CD4-positive, alpha-beta T cell treated with Interferon gamma for 1 hour (primary cell): ENCODE measurements around the gene PLXNA2.

ENCODE experiments used
- DNase-seq: peaks from one replicate; pipeline ENCODE4 v3.0.0-alpha.2; 2020

PLXNA2 gene

GRCh38 chr1:208240662-208241355 is 3.4 kb downstream of the PLXNA2 start:
- DNase-seq: no peak

- no peak for DNase-seq
These were observed 4.5 kb downstream of the PLXNA2 start for GRCh38 chr1:208239473-208240381.

DNA sequence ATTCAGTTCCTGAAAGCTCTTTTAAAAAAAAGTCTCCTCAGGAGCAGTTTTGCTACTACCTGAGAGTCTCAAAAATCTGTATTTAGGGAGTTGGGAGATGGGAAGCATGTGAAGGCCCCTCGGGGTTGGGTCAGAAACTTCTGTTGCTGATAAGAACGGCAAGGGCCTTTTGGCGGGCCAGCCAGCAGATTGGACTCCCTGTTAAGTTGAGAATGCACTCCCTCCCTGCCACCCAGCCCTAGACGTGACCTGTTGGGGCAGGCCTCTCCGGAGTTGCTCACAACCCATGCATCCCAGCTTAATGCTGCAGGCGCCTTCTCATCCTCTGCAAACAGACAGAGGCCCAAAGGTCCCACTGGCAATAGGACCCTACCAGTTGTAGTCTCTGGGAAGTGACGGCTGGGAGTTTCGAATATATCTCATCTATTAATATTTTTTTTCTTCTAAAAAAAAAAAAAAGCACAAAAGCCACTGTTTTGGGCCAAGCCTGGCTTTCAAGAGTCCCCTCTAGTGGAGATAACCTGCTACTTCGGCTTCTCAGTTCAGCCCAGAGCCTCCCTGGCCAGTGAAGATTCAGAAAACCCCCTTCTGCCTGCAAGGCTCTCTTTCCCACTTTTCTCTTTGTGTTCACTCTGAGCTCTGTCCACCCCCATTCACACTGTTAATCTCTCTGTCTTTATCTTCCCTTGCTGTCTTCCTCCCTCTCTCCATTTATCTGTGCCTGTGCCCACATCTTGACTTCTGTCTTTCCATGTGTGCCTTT is 5.3 kb downstream of the PLXNA2 start:
- DNase-seq: no peak

DNA sequence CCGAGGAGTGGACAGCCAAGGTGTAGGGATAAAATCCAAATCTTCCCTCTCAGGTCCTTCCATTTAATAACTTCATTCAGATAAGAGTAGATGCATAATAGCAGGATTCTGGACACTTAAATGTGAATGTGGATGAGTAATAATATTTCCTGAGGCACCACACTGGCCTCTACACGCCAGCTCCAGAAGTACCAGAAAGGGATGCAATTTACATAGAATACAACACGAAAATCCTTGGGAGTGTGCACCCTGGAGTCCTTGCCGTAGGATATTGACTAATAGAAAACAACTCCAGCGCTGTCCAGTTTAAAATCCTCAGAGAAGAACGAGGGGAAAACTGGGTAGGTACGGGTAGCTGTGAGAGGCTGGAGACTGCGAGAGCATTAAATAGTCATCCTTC is 6.9 kb downstream of the PLXNA2 start:
- no peak for DNase-seq

GRCh38 chr1:208235982-208236761 is 8.0 kb downstream of the PLXNA2 start:
- DNase-seq: no peak

- DNase-seq: no peak
These were observed 8.7 kb downstream of the PLXNA2 start for GRCh38 chr1:208235356-208235981.

GRCh38 chr1:208234721-208235120 is 9.5 kb downstream of the PLXNA2 start:
- no peak for DNase-seq

DNA sequence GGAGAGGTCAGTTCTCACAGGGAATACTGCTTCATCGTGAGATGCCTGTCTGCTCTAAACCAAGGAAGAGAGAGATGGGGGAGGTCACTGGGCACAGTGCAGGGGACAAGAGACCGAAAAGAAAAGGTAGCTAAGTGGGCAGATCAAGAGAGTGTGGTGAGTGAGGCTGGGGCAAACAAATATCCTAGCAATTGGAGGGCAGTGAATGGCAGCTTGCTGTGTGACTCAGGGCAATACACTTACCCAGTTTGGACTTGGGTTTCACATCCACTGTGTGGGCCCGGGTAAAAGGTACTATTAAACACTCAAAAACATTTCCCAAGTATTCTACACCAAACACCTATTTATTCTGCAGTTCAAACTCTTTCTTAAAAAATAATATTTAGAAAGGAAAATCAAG is 10.2 kb downstream of the PLXNA2 start:
- no peak for DNase-seq

- no peak for DNase-seq
These were observed 10.6 kb downstream of the PLXNA2 start for GRCh38 chr1:208233546-208233945.

GRCh38 chr1:208232662-208233038 is 11.5 kb downstream of the PLXNA2 start:
- no peak for DNase-seq

GRCh38 chr1:208231881-208232661 is 12.1 kb downstream of the PLXNA2 start:
- no peak for DNase-seq

- DNase-seq: no peak
These were observed 13.3 kb downstream of the PLXNA2 start for GRCh38 chr1:208230668-208231529.

- no peak for DNase-seq
These were observed 15.6 kb downstream of the PLXNA2 start for GRCh38 chr1:208228550-208228949.

GRCh38 chr1:208228026-208228425 is 16.2 kb downstream of the PLXNA2 start:
- no peak for DNase-seq

GRCh38 chr1:208227366-208227765 is 16.8 kb downstream of the PLXNA2 start:
- no peak for DNase-seq

GRCh38 chr1:208225954-208226937 is 17.9 kb downstream of the PLXNA2 start:
- no peak for DNase-seq

- DNase-seq: no peak
These were observed 19.9 kb downstream of the PLXNA2 start for GRCh38 chr1:208224192-208224713.

GRCh38 chr1:208223136-208223535 is 21.0 kb downstream of the PLXNA2 start:
- DNase-seq: no peak
